DND-41 (cell line): ENCODE data around the gene HAPLN3.
A peak's percentile ranks its signal among the peaks of the same experiment; 100 is the strongest.

Experiments used
- ATAC-seq: fragments of 200-7000 bp; cut with Tn5 transposase; 3 replicates; pipeline ENCODE4 v1.9.1; 2021; ENCODE audit warnings: low read depth; ENCODE audit not compliant: insufficient read depth
- DNase-seq: peaks from one replicate; pipeline ENCODE4 v3.0.0-alpha.2; 2020
- H2AFZ ChIP-seq: 2 replicates; pipeline ENCODE4 v1.6.0; 2012; ENCODE audit warnings: low read depth, low read length
- H3K27ac ChIP-seq: 2 replicates; pipeline ENCODE4 v1.5.1; 2012; ENCODE audit warnings: low read length, inconsistent platforms
- H3K27me3 ChIP-seq: fragments of 200-600 bp; sonication (generic); 2 replicates; pipeline ENCODE4 v1.6.0; 2012; ENCODE audit warnings: low read length, mild to moderate bottlenecking, inconsistent platforms; ENCODE audit not compliant: insufficient read depth, poor library complexity
- H3K36me3 ChIP-seq: 2 replicates; pipeline ENCODE4 v1.5.1; 2012; ENCODE audit warnings: low read length, inconsistent platforms; ENCODE audit not compliant: insufficient read depth
- H3K4me1 ChIP-seq: 2 replicates; pipeline ENCODE4 v1.5.1; 2012; ENCODE audit warnings: mild to moderate bottlenecking, low read length; ENCODE audit not compliant: insufficient read depth
- H3K4me2 ChIP-seq: 2 replicates; pipeline ENCODE4 v1.6.0; 2012; ENCODE audit warnings: mild to moderate bottlenecking, moderate library complexity, low read length, inconsistent platforms; ENCODE audit not compliant: insufficient read depth
- H3K4me3 ChIP-seq, 2 experiments: fragments of 200-600 bp in 1 of 2; shearing (Covaris generic) in 1 of 2; 2 replicates each; pipeline ENCODE4 v1.5.1; 2012 to 2016; ENCODE audit warnings: inconsistent platforms in 2 of 2, low read length in 2 of 2, mild to moderate bottlenecking in 2 of 2, low read depth in 1 of 2, moderate library complexity in 1 of 2
- H3K79me2 ChIP-seq: 2 replicates; pipeline ENCODE4 v1.6.0; 2012; ENCODE audit warnings: low read length, inconsistent platforms; ENCODE audit not compliant: insufficient read depth
- H3K9ac ChIP-seq: 2 replicates; pipeline ENCODE4 v1.6.0; 2012; ENCODE audit warnings: low read depth, mild to moderate bottlenecking, inconsistent platforms, low read length, moderate library complexity
- H3K9me3 ChIP-seq: 2 replicates; pipeline ENCODE4 v1.5.1; 2012; ENCODE audit warnings: low read length, moderate library complexity, mild to moderate bottlenecking, inconsistent platforms; ENCODE audit not compliant: insufficient read depth, severe bottlenecking
- H4K20me1 ChIP-seq: 2 replicates; pipeline ENCODE4 v1.6.0; 2012; ENCODE audit warnings: low read length; ENCODE audit not compliant: insufficient read depth
- EZH2 ChIP-seq: IDR thresholded peaks from 3 replicates; pipeline ENCODE4 v1.6.1; 2012; ENCODE audit warnings: borderline replicate concordance, low read depth, mild to moderate bottlenecking, moderate library complexity, low read length, inconsistent platforms; ENCODE audit not compliant: severe bottlenecking
- TF ChIP-seq, protein P1 (sequence below): IDR thresholded peaks from 2 replicates; pipeline ENCODE4 v1.5.1; 2012; ENCODE audit warnings: borderline replicate concordance, low read length, moderate library complexity, mild to moderate bottlenecking; ENCODE audit not compliant: poor library complexity, severe bottlenecking; ENCODE audit errors: extremely low read depth

Gene HAPLN3

DNA sequence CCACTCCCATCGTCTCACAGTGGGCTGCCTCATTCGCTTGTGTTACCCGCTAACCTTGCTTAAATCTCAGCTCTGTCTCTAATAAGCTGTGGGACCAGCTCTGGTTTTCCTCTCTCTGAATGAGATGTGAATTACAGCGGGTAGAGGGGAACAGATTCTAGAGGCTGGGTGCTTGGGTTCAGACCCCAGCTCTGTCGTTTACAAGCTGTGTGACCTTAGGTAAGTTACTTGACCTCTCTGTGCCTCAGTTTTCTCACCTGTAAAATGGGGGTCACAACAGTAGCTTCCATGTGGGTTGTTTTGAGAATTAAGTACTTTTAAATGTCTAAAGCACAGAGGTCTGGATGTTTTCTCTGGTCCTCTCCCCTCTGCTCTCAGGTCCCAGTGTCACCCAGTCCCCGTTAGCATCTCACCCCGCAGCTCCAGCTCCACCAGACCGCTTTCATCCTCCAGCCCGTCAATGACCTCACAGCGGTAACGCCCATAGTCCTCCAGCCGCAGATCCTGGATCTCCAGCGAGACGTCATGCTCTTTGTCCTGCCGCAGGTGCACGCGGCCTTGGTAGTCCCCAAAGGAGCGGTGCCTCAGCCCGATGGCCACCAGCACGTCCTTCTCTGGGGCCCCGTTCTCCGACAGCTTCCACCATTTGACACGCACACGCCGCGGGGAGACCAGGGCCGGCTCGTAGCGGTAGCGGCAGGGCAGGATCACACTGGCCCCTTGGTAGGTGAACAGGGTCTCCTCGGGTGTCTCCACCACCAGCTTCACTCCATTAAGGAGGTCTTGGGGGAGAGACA, 14.2 kb downstream of the HAPLN3 start:
- Histone ChIP-seq H3K36me3 (no peaks in the 10 kb centered on the region), H3K9me3 (no peaks in the 10 kb centered on the region), H3K27ac (no peak overlapping the region), H3K4me2 (no peak overlapping the region), H3K9ac (no peak overlapping the region), H2AFZ (no peak overlapping the region), H3K4me3 (no peak overlapping the region), H3K79me2 (no peaks in the 10 kb centered on the region), H4K20me1 (no peaks in the 10 kb centered on the region), H3K27me3 (no peaks in the 10 kb centered on the region), H3K4me1 (no peaks in the 10 kb centered on the region)
- DNase-seq (no peak), ATAC-seq (no peak)
- TF ChIP-seq, protein P1, sequence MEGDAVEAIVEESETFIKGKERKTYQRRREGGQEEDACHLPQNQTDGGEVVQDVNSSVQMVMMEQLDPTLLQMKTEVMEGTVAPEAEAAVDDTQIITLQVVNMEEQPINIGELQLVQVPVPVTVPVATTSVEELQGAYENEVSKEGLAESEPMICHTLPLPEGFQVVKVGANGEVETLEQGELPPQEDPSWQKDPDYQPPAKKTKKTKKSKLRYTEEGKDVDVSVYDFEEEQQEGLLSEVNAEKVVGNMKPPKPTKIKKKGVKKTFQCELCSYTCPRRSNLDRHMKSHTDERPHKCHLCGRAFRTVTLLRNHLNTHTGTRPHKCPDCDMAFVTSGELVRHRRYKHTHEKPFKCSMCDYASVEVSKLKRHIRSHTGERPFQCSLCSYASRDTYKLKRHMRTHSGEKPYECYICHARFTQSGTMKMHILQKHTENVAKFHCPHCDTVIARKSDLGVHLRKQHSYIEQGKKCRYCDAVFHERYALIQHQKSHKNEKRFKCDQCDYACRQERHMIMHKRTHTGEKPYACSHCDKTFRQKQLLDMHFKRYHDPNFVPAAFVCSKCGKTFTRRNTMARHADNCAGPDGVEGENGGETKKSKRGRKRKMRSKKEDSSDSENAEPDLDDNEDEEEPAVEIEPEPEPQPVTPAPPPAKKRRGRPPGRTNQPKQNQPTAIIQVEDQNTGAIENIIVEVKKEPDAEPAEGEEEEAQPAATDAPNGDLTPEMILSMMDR: no peak
- TF ChIP-seq EZH2: no peak

DNA sequence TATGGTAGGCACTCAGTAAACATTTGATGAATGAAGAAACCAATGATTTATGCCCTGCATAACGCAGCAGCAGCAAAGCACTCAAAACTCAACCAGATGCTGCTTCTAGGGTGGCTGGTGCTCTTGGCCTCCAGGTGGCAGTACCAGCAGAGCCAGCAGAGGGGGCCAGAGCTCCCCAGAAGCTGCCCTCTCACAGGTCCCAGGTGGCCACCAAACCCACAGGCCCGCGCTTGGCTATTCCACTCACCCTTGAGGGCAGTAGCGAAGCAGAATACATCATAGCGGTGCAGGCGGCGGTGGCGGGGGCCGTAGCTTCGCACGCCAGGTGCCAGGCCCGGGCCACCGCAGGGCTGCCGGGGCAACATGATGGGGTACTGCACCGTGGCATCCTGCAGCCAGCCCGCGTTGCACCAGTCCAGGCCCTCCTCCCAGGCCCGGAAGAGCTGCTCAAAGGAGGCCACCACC, 16.6 kb downstream of the HAPLN3 start:
- DNase-seq: peak; percentile 52
- Histone ChIP-seq H3K27me3 (no peaks in the 10 kb centered on the region), H3K9ac (no peak overlapping the region), H3K4me3 (no peak overlapping the region), H3K79me2 (no peaks in the 10 kb centered on the region), H4K20me1 (no peaks in the 10 kb centered on the region), H3K36me3 (no peaks in the 10 kb centered on the region), H3K4me2 (no peak overlapping the region), H3K9me3 (no peaks in the 10 kb centered on the region), H3K27ac (no peak overlapping the region), H2AFZ (no peak overlapping the region), H3K4me1 (no peaks in the 10 kb centered on the region)
- TF ChIP-seq, protein P1: peak; percentile 77
- TF ChIP-seq EZH2: no peak
- peak; percentile 84 for ATAC-seq

DNA sequence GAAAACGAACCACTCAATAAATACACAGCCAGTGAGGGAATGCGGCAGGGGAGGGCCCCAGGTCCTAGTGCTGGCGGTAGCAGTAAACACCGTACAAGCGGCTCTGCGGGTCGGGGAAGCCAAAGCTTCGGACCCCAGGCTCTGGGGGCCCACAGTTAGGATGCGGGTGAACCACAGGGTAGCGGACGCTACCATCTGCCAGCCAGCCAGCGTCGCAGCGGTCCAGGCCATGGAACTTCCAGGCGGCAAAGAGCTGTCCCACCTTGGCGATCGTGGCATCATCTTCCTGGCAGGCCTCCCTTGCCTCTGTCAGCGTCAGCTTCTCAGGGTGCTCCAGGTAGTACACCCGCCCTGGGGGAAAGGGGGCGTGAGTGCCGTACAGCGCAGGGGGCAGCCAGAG, 17.4 kb downstream of the HAPLN3 start:
- H2AFZ ChIP-seq: no peak overlapping the region
- no peak overlapping the region for H3K9ac ChIP-seq
- no peaks in the 10 kb centered on the region for H3K79me2 ChIP-seq
- ATAC-seq (no peak), DNase-seq (no peak)
- H3K4me3 ChIP-seq: no peak overlapping the region
- H3K4me1 ChIP-seq: no peaks in the 10 kb centered on the region
- no peak overlapping the region for H3K27ac ChIP-seq
- no peaks in the 10 kb centered on the region for H3K9me3 ChIP-seq
- no peaks in the 10 kb centered on the region for H3K36me3 ChIP-seq
- H3K4me2 ChIP-seq: no peak overlapping the region
- no peaks in the 10 kb centered on the region for H3K27me3 ChIP-seq
- no peaks in the 10 kb centered on the region for H4K20me1 ChIP-seq
- TF ChIP-seq, protein P1: no peak
- TF ChIP-seq EZH2: no peak
